ENCODE data around the gene C1QTNF8.
"Not testable (repeated sequence)": the region's sequence is repeated elsewhere in the genome, so short reads cannot be mapped to it uniquely, and the experiment has no call there.

Gene C1QTNF8

DNA sequence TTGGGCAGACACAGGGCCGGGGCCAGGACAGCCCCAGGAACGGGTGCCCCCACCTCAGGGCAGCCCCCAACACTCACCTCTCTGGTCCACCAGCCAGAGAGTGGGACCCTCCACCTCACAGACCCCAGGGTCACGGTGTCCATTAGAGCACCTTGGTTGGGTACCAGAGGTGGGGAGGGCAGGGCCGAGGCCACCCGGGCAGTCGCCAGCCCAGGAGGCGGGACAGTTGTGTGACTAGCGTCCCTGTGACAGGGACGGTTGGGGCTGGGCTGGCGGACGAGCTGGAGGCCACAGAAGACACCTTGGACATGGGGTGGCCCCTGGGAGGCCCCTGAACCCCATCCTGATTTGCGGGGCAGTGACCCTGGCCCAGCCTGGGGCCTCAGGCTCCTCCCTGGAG is 11.7 kb upstream of the C1QTNF8 start:
- DNase-seq: no peak

DNA sequence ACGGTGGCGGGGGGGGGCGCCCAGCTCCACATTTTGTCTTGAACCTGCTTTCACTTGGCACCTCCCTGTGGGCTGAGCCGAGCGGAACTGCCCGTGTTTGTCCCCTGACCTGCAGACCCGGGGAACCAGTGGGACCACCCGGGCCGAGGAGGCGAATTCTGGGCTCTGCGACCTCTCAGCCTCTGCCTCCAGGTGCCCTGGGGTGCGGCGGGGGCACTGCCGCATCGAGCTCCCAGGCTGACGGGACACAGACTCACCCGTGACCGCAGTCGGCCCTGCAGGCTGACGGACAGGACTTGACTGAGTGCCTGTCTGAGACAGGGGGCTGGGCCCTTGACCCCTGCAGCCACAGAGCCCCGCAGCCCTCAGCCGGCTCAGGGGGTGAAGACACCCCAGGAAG is 11.1 kb upstream of the C1QTNF8 start:
- no peak for DNase-seq

DNA sequence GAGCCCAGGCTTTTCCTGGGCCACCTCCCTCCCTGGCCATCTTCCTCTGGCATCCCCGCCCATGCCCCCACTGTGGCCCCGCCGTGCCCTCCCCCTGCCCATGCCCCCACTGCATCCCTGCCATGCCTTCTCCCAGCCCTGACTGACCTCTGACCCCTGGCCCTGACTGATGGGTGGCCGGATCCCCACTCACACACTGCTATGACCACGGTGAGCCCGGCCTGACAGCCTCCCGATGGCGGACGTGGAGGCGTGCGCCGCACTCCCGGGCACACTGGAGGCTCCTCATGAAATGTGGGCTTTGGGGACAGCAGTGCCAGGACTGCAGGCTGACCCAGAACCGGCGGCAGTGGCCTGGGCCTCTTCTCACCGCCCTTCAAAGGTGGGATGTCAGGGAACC is 10.6 kb upstream of the C1QTNF8 start:
- no peak for DNase-seq

DNA sequence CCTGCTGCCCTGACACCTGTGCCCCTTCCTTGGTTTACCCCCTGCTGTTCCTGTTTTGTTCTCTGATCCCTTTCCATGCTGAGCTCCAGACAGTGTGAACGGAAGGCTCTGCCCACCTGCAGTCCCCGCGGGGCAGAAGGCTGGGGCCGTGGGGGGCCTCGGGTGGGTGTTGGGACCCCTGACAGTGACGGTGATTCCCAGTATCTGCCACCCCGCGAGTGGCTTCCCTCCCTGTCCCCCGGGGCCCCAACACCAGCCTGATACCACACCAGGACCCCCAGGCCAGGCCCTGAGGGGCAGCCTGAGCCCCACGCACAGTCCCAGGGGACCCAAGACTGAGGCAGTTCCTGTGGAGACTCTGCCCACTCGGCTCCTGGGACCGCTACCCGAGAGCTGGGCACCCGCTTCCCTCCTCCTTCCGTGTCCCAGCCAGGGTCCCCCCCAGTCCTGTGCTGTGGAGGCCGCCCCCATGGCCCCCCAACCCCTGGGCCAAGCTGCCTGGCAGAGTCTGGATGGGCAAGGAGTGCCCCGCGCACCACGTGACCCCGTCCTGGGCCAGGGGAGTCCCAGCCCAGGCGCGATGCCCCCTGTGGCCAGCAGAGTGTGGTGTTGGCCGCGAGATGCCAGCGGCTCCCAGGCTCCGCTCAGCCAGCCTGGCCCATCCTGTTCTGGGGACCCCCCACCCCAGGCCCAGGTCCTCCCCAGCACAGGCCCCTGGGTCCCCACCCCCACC is 10.0 kb upstream of the C1QTNF8 start:
- DNase-seq: peak; percentile 50

DNA sequence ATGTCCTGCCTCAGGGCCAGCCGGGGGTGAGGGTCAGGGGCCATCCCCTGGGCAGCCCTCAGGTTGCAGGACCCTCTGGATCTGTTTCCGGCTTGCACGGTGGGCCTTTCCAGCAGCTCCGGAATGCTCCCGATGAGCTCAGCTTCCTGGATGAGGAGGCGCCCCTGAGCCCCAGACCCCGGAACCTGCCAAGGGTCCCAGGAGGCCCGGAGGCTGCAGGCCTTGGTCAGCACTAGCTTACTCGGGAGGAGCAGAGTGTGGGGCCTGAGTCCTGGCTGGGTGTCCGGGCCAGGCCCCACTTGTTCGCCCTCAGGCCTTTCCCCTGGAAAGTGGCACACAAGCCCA is 7.6 kb upstream of the C1QTNF8 start:
- no peak for DNase-seq

DNA sequence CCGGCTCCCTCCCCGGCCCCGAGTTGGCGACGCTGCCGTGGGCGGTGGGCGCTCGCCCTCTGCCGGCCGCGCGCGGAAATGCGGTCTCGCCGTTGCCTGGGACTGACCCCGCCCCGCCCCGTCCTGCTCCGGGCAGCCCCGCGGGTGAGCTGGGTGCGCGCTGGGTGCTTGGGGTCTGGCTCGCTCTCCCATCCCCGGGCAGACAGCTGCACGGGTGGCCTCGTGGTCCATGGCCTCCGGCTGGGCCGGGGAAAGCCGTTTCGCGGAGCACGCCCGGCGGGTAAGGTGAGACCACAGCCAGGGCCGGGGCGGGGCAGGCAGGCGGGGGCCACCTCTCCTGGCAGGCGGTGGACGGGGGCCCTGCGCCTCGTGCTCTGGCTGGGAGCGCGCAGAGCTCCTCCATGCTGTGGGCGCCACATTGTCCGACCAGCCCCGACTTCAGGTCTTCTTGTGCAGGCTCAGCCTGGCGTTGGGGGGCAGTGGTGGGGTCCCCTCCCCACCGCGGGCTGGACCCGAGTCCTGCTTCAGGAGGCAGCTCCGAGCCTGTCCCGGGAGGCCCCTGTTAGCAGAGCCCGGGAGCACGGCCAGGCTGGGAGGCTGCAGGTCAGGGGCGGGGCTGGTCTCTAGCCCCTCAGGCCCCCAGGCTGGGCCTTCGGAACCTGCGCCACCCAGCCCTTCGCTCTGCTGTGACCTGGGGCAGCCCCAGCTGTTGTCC is 7.0 kb upstream of the C1QTNF8 start:
- no peak for DNase-seq

DNA sequence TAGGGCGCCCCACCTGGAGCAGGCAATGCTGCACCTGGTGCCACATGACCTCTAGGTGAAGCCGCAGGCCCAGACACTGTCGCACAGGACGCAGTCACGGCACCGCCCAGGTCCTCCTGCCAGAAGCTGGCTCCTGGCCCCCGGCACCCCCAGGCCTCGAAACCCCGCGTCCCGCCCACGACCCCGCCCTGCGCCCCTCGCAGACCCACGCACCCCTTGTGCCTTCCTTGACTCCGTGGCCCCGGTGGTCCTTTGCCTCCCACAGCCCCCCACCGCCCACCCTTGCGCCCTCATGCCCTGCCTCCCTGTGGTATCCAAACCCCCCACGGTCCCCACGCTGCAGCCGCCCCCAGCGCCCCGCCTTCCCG is 6.3 kb upstream of the C1QTNF8 start:
- no peak for DNase-seq

DNA sequence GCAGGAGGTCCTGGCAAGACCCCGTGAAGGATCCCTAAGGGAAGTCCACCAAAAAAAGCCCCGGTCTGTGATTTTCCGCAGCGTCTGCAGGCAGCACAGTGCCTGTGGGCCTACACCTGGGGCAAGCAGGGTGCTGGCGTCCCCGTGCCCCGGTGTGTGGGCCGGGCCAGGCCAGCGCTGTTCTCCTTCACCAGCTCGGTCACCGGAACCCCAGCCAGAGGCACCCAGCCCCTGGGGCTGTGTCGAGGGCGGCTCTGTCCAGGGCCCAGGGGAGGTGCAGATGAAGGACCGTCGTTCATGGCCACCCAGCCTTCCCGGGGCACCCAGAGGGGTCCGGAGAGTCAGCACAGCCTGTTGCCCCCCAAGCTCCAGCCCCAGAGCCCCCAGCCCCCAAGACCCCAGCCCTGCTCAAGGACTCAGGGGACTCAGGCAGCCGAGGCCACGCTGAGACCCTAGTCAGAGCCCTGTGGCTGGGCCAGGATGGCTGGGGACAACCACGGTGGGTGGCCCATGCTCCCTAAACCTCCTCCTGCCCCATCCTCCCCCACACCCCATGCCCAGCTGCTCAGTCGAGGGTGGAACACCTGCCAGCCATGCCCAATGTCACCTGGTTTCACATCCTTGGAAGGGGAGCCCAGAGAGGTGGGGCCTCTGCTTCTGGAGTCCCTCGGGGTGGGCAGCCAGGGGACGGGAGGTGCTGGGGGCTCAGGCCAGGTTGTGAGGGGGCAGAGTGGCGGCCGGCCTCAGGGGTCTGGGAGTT is 5.7 kb upstream of the C1QTNF8 start:
- DNase-seq: peak; percentile 37

DNA sequence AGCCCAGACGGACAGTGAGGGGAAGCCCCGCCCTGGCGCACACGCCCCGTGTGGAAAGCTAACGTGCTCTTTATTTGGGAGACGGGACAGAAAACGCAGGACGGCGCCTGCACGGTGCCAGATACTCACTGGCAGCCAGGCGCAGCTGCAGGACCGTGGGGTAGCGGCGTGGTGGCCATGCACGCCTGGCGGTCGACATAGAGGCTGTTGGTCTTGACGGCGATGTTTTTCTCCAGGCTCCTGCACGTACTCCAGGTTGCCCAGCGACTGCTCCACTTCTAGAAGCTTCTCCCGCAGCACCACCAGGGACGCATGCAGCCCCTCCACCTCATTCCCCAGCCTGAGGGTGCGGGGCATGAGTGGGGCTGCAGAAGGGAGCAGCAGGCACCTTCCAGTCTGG is 5.1 kb upstream of the C1QTNF8 start:
- no peak for DNase-seq

DNA sequence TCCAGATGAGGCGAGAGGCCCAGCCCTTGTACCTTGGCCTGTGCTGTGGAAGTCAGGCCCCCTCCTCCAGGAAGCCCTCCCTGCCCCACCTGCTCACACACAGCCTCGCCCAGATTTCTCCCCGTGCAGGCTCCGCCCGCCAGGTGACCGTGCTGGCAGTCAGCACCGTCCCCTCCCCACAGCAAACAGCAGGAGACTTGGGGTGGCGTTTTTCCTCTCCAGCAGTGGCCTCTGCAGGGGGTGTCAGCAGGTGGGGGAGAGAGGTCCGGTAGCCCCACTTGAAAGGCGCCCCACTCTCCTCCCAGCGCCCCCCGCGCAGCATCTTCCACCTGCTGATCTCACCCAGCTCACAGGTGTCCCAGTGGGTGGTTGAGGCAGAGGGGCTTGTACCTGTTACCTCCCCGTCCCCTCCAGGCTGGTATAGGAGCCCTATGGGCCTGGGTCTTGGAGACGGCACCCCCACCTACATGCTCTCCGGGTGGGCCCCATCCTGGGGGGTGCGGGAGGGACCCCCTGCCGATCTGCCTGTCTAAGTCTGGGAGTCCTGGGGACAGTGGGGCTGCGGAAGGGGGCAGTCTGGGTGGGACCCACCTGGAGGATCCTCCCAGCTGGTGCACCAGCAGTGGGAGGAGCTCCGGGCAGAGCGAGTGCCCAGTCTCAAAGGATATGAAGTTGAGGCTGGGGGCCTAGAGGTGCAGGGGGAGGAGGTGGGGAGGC is 4.2 kb upstream of the C1QTNF8 start:
- peak; percentile 81 for DNase-seq

DNA sequence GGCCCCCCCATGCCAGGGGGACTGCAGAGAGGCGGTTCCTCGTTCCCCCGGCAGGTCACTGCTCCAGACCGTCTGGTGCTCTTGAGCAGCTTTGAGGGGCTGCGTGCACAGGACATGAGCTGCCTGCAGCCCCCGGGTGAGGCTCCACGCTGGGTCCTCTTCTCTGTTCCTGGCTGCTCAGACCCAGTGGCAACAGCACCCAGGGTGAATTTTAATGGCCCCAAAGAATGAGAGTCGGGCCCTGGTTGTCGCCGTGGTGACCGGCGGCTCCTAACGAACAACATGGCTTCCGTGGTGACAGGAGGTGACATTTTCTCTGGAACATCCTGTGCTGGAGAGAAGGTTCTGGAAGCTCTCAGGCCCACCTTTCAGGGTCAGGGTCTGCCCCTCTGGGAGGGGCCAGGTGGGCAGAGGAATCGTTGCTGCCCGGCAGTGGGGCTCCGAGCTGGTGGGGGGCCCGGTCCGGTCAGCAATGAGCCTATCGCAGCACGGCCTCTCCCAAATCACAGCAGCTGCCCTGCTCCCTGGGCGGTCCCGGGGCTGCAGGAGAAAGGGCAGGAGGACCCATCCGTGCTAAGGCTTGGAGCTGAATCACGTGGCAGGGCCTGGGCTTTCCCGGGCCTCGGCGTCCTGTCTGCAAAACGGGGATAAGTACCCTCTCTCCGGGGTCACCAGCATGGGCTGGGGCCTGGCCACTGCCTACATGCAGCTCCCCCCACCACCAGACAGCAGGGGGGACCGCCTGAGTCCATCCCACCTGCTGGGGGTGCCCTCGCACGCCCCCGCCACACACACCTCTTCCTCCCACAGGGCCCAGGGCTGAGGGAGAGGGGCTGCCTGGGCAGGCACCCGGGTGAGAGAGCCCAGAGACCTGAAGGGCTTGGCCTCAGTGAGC is 3.4 kb upstream of the C1QTNF8 start:
- DNase-seq: peak; percentile 71

DNA sequence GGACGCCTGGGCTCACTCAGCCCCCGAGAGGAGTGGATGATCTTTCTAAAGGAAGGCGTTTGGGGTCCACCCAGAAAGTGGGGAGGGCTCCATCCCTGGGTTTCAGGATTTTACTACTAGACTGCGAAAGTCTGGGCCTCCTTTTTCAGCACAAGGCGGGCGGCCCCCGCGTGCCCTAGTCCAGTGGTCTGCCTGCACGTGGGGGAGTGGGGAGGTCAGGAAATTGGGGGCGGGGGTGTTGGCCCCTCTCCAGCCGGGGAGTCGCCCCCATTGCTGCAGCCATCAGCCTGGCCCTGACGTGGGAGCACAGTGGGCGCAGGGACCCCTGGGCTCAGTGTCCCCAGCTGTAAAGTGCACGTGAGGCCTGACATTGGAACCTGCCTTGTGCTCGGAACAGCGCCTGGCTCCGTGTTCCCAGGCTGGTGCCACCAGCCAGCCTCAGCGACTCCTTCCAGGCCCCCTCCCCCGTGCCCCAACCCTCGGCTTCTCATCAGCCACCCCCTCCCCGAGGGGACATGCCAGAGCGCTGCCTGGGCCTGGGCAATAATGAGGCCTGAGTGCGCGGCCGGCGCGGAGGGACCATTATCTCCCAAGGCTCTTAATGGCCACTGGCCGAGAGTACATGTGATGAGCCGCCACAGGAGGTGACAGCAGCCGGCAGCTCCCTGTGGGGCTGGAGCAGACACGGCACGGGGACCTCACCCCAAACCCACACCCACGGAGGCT is 2.4 kb upstream of the C1QTNF8 start:
- DNase-seq: peak; percentile 82

DNA sequence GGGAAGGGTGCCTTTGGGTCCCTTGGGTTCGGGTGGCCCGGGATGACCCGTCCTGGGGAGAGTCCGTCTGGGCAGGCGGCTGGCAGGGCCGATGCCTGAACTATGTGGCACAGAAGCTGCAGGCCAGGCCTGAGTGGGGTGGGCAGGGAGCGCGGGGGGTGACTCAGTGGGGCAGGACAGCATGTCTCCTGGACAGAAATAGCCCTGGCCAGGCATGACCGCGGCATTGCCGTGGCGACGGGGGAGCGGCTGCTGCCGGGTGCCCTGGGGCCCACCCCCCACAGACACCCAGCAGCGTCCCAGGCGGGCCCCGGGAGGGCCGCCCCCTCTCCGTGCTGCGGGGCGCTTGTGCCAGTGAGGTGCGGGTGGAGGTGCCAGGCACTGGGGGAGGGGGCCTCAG is 1.8 kb upstream of the C1QTNF8 start:
- no peak for DNase-seq

DNA sequence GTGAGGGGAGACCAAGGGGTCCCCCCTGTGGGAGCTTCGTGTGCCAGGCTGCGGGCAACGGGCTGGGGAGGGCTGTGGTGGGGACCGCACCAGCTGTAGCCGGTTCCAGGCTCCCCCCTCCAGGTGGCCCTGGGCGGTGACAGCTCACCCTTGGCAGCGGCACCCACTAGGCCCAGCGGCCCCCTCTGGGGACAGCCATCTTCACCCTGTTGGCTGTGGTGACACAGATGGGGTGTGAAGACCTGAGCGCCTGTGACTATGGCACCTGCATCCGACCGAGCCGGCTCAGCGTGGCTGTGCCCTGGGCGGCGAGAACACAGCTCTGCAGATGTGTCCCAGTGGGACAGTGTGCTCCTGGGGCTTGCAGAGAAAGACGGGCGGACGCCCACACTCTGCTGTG is 1.1 kb upstream of the C1QTNF8 start:
- DNase-seq: no peak

DNA sequence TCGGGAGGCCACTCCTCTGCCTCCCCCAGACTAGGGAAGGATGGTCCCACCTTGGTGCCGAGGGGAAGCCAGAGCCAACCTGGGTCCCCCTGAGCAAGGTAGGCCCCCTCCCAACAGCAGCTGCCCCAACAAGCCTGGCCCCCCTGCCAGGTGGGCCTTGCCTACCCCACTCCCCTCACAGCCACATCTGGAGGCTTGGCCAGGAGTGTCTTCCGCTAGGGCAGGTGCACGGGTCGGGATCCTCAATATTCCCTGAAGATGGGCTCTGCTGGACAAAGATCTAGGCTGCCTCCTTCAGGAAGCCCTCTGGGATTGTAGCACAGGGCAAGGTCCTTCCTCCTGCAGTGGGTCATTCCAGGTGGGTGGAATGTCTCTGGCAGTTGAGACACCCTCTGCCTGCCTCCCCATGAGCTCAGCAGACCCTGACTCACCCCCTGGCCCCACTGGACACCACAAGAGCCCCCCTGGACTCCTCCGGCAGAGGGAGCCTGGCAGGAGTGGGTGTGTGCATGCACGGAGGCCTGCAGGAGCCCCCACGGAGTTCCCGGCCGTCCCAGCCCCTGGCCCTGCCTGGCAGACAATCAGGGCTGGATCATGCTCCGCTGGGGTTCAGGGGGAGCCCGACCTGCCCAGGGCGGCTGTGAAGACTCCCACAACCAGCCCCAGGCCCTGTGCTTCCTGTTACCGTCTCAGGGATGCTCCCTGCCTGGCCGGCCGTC is 435 bp downstream of the C1QTNF8 start:
- no peak for DNase-seq

DNA sequence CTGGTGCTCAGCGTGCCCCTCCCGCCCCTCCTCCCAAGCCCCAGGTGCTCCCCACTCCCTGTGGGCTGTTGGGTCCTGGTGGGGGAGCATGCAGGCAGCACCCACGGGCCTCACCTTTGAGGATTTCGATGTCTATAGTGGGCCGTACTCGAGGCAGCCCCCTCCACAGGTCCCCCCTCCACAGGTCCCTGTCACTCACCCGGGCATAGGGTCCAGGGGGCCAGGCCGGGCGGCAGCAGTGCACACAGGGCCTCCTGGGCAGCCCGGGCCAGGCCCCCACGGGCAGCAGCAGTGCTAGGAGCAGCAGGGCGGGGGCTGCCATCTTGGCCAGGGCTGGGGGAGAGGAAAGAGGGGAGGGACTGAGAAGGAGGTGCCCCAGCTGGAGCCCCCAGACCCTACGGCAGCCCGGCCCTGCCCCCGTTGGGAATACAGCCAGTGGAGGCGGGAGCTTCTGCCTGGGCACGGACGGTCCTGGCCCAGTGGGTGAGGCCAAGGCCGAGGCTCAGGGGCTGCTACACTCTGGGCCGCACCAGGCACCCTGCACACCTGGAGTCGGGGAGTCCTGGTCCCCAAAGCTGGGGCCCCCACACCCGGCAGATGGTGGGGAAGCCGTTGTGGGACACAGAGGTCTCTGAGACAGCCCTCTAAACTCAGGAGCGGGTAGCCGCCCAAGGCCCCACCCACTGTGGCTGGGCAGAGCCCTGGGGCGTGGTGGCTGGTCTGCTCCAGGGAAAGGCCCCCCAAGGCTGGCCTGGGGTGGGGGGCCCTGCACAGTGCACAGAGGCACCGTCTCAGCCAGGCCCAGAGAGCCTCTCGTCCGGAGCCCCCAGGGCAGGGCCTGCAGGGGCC is 1.2 kb downstream of the C1QTNF8 start:
- no peak for DNase-seq

DNA sequence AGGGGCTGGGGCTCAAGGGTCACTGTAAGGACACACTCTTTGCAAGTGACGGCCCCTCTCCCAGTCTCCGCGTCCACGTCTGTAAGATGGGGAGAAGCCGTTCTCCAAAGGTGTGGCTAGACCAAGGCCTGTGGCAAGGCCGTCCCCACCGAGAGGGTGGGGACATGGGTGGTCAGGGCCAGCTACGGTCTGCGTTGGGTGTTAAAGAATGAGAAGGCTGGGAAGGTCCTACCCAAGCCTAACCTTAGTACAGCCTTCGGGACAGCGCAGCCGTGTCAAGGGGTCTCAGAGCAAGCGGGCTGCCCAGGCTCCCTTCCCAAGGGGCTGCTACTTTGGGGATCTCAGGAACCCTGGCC is 1.9 kb downstream of the C1QTNF8 start:
- no peak for DNase-seq

DNA sequence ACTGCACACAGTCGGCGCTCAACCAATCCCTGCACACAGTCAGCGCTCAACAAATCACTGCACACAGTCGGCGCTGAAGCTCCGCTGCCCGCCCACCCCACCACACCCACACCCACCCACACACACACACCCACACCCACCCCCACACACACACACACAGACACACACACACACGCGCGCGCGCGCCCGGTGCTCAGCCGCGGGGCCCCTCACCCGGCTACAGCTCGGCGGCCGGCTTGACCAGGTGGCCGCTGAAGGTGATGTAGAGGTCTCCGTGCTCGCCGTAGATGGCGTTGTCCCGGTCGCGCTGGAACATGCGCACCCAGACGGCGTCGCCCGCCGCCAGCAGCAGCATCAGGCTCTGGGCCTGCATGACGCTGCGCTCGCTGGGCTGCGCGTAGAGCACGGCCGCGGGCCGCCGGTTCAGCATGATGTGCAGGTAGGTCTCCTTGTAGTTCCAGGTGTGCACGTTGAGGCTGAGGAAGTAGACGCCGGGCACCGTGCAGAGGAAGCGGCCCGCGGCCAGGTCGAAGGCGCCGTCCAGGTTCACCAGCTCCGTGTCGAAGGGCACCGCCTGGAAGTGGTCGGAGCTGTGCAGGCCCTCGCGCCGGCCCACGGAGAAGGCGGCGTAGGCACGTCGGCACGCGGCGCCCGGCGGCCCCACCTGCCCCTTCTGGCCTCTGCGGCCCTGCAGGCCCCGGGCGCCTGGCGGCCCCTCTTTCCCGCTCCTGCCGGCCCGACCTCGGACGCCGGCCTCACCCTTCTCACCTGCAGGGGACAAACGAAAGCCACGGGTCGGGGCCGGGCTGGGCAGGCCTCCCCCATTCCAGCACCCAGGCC is 2.5 kb downstream of the C1QTNF8 start:
- DNase-seq: no peak

DNA sequence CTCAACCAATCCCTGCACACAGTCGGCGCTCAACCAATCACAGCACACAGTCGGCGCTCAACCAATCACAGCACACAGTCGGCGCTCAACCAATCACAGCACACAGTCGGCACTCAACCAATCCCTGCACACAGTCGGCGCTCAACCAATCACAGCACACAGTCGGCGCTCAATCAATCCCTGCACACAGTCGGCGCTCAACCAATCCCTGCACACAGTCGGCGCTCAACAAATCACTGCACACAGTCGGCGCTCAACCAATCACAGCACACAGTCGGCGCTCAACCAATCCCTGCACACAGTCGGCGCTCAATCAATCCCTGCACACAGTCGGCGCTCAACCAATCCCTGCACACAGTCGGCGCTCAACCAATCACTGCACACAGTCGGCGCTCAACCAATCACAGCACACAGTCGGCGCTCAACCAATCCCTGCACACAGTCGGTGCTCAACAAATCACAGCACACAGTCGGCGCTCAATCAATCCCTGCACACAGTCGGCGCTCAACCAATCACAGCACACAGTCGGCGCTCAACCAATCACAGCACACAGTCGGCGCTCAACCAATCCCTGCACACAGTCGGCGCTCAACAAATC is 3.3 kb downstream of the C1QTNF8 start:
- DNase-seq: not testable (repeated sequence)

Data from COR-L47 (cell line).